GM12875 (cell line): ENCODE measurements around the gene CWC27.

Experiments
- H3K4me3 ChIP-seq: one replicate; pipeline ENCODE4 v1.5.1; 2011; ENCODE audit warnings: low read depth, low read length, control low read depth
- CTCF ChIP-seq: IDR thresholded peaks from 2 replicates; pipeline ENCODE4 v1.5.1; 2011; ENCODE audit warnings: low read depth, mild to moderate bottlenecking, control low read depth, inconsistent platforms, low read length, moderate library complexity, borderline replicate concordance; ENCODE audit not compliant: insufficient read depth

The CWC27 gene

GRCh38 chr5:64971513-64971912 is 202.8 kb downstream of the CWC27 start:
- H3K4me3 ChIP-seq, result no peak overlapping the region
- TF ChIP-seq CTCF, result no peak

GRCh38 chr5:64971990-64972389 is 203.3 kb downstream of the CWC27 start:
- no peak overlapping the region for H3K4me3 ChIP-seq
- no peak for TF ChIP-seq CTCF

GRCh38 chr5:64972591-64972990 is 203.9 kb downstream of the CWC27 start:
- no peak overlapping the region for H3K4me3 ChIP-seq
- TF ChIP-seq CTCF, result no peak

GRCh38 chr5:64973215-64973614 is 204.5 kb downstream of the CWC27 start:
- no peak for TF ChIP-seq CTCF

GRCh38 chr5:64977779-64978178 is 209.0 kb downstream of the CWC27 start:
- no peak for TF ChIP-seq CTCF
- H3K4me3 ChIP-seq, result no peak overlapping the region

More at GRCh38 chr5:64973215-64973614, 204.5 kb downstream of the CWC27 start:
- no peak overlapping the region for H3K4me3 ChIP-seq

GRCh38 chr5:64978546-64978945 is 209.8 kb downstream of the CWC27 start:
- TF ChIP-seq CTCF, result no peak
- H3K4me3 ChIP-seq, result no peak overlapping the region

GRCh38 chr5:64979531-64979930 is 210.8 kb downstream of the CWC27 start:
- no peak for TF ChIP-seq CTCF

More at GRCh38 chr5:64979531-64979930, 210.8 kb downstream of the CWC27 start:
- no peak overlapping the region for H3K4me3 ChIP-seq
